ENCODE measurements around the gene ITPRID1. TPM values are rescaled to one million over a fixed set of nuclear protein-coding genes. Genes with fewer than 3 reads are reported as not detected.

Gene ITPRID1
- total RNA-seq, 4 donors from 2014 or later: not detected

GRCh38 chr7:31553661-31554081, 39.8 kb downstream of the ITPRID1 start:
- no peaks in the 10 kb centered on the region for H3K36me3 ChIP-seq
- TF ChIP-seq CTCF (IDR thresholded peaks at IDR 0.05) (no peak), POLR2A (IDR thresholded peaks at IDR 0.05) (no peak)
- no peak overlapping the region for H3K27ac ChIP-seq
- no peaks in the 10 kb centered on the region for H3K9me3 ChIP-seq
- H3K4me3 ChIP-seq (replicated peaks in 1 of 3): no peak overlapping the region
- no peak for DNase-seq
- H3K27me3 ChIP-seq: no peaks in the 10 kb centered on the region
- no peaks in the 10 kb centered on the region for H3K4me1 ChIP-seq
- intact Hi-C loops (cut with DNase I): no loop called here

- Histone ChIP-seq H3K27me3 (no peaks in the 10 kb centered on the region), H3K4me1 (no peaks in the 10 kb centered on the region), H3K4me3 (replicated peaks in 1 of 3) (no peak overlapping the region), H3K27ac (no peak overlapping the region), H3K36me3 (no peaks in the 10 kb centered on the region), H3K9me3 (no peaks in the 10 kb centered on the region)
- 63 to 81% methylated on average over 1 of the region's 1 CpG for WGBS, 2 donors
- TF ChIP-seq CTCF (IDR thresholded peaks at IDR 0.05) (no peak), POLR2A (IDR thresholded peaks at IDR 0.05) (no peak)
- DNase-seq: no peak
- intact Hi-C loops (cut with DNase I): no loop called here
Observed at GRCh38 chr7:31562002-31562401, 48.1 kb downstream of the ITPRID1 start.

GRCh38 chr7:31563522-31563921, 49.6 kb downstream of the ITPRID1 start:
- no peaks in the 10 kb centered on the region for H3K27me3 ChIP-seq
- no peak for DNase-seq
- no peak overlapping the region for H3K4me3 ChIP-seq (replicated peaks in 1 of 3)
- TF ChIP-seq POLR2A (IDR thresholded peaks at IDR 0.05): no peak
- TF ChIP-seq CTCF (IDR thresholded peaks at IDR 0.05): no peak
- no peaks in the 10 kb centered on the region for H3K36me3 ChIP-seq
- intact Hi-C loops (cut with DNase I): no loop called here
- H3K27ac ChIP-seq: no peak overlapping the region
- H3K4me1 ChIP-seq: no peaks in the 10 kb centered on the region
- no peaks in the 10 kb centered on the region for H3K9me3 ChIP-seq
- 50 to 51% methylated on average over 5 of the region's 5 CpGs for WGBS, 2 donors

- H3K27me3 ChIP-seq: no peaks in the 10 kb centered on the region
- TF ChIP-seq CTCF (IDR thresholded peaks at IDR 0.05) (no peak), POLR2A (IDR thresholded peaks at IDR 0.05) (no peak)
- H3K9me3 ChIP-seq: no peaks in the 10 kb centered on the region
- no peak for DNase-seq
- H3K4me3 ChIP-seq (replicated peaks in 1 of 3): no peak overlapping the region
- 58 to 67% methylated on average over 3 of the region's 3 CpGs for WGBS, 2 donors
- intact Hi-C loops (cut with DNase I): no loop called here
- H3K36me3 ChIP-seq: no peaks in the 10 kb centered on the region
- no peak overlapping the region for H3K27ac ChIP-seq
- H3K4me1 ChIP-seq: no peaks in the 10 kb centered on the region
Observed at GRCh38 chr7:31563951-31564350, 50.1 kb downstream of the ITPRID1 start.

GRCh38 chr7:31564661-31565060, 50.8 kb downstream of the ITPRID1 start:
- DNase-seq: no peak
- Histone ChIP-seq H3K27me3 (no peaks in the 10 kb centered on the region), H3K4me1 (no peaks in the 10 kb centered on the region), H3K36me3 (no peaks in the 10 kb centered on the region), H3K27ac (no peak overlapping the region), H3K4me3 (replicated peaks in 1 of 3) (no peak overlapping the region), H3K9me3 (no peaks in the 10 kb centered on the region)
- intact Hi-C loops (cut with DNase I): no loop called here
- 65 to 78% methylated on average over 5 of the region's 5 CpGs for WGBS, 2 donors
- no peak for TF ChIP-seq CTCF (IDR thresholded peaks at IDR 0.05)
- TF ChIP-seq POLR2A (IDR thresholded peaks at IDR 0.05): no peak

Measured in thyroid gland (tissue), 4 donors.